ENCODE measurements around the gene ADRB1.

- TF ChIP-seq, protein P1, sequence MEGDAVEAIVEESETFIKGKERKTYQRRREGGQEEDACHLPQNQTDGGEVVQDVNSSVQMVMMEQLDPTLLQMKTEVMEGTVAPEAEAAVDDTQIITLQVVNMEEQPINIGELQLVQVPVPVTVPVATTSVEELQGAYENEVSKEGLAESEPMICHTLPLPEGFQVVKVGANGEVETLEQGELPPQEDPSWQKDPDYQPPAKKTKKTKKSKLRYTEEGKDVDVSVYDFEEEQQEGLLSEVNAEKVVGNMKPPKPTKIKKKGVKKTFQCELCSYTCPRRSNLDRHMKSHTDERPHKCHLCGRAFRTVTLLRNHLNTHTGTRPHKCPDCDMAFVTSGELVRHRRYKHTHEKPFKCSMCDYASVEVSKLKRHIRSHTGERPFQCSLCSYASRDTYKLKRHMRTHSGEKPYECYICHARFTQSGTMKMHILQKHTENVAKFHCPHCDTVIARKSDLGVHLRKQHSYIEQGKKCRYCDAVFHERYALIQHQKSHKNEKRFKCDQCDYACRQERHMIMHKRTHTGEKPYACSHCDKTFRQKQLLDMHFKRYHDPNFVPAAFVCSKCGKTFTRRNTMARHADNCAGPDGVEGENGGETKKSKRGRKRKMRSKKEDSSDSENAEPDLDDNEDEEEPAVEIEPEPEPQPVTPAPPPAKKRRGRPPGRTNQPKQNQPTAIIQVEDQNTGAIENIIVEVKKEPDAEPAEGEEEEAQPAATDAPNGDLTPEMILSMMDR (IDR thresholded peaks at IDR 0.05; ENCODE audit: low read depth, low read length, poor library complexity, severe bottlenecking): no peak
- TF ChIP-seq EZH2phosphoT487 (IDR thresholded peaks at IDR 0.05; ENCODE audit: borderline replicate concordance, low read length): no peak
Observed at GRCh38 chr10:114061789-114062188, 18.1 kb downstream of the ADRB1 start.

All from DOHH2 (cell line).